ENCODE results near the gene CDKAL1. TPM values are rescaled to one million over a fixed set of nuclear protein-coding genes. Genes with fewer than 3 reads are reported as not detected.
A peak's percentile ranks its signal among the peaks of the same experiment; 100 is the strongest.

Gene CDKAL1
- total RNA-seq, 1 donor, result 20.0 TPM

DNA sequence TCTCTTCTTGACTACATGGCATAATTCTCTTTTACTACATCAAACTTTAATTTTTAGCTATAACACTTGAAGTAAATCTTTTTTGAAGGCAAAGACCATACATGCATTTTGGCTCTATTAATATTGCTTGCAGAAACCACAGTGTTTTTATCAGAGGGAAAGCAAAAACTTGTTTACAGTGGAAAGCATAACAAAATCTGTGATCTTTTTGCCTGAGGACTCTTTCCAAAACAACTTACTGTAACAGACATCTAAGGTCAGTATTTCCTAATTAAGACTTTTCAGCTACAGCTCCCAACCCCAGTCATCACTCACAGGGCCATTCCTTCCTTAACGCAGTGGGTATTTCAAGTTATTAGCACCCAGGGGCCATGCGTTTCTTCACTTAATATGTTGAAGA lies 274.7 kb downstream of the CDKAL1 start:
- DNase-seq (ENCODE audit: low read depth), result no peak
- no peak overlapping the region for H3K4me3 ChIP-seq (ENCODE audit: low read depth, low read length)
- TF ChIP-seq, protein P1, sequence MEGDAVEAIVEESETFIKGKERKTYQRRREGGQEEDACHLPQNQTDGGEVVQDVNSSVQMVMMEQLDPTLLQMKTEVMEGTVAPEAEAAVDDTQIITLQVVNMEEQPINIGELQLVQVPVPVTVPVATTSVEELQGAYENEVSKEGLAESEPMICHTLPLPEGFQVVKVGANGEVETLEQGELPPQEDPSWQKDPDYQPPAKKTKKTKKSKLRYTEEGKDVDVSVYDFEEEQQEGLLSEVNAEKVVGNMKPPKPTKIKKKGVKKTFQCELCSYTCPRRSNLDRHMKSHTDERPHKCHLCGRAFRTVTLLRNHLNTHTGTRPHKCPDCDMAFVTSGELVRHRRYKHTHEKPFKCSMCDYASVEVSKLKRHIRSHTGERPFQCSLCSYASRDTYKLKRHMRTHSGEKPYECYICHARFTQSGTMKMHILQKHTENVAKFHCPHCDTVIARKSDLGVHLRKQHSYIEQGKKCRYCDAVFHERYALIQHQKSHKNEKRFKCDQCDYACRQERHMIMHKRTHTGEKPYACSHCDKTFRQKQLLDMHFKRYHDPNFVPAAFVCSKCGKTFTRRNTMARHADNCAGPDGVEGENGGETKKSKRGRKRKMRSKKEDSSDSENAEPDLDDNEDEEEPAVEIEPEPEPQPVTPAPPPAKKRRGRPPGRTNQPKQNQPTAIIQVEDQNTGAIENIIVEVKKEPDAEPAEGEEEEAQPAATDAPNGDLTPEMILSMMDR (IDR thresholded peaks at IDR 0.05; ENCODE audit: insufficient read depth, low read length), result no peak

- no peak overlapping the region for H3K4me3 ChIP-seq (ENCODE audit: low read depth, low read length)
- no peak for DNase-seq (ENCODE audit: low read depth)
- TF ChIP-seq, protein P1 (IDR thresholded peaks at IDR 0.05; ENCODE audit: insufficient read depth, low read length), result no peak
Measured at GRCh38 chr6:20810727-20811108, 276.5 kb downstream of the CDKAL1 start.

DNA sequence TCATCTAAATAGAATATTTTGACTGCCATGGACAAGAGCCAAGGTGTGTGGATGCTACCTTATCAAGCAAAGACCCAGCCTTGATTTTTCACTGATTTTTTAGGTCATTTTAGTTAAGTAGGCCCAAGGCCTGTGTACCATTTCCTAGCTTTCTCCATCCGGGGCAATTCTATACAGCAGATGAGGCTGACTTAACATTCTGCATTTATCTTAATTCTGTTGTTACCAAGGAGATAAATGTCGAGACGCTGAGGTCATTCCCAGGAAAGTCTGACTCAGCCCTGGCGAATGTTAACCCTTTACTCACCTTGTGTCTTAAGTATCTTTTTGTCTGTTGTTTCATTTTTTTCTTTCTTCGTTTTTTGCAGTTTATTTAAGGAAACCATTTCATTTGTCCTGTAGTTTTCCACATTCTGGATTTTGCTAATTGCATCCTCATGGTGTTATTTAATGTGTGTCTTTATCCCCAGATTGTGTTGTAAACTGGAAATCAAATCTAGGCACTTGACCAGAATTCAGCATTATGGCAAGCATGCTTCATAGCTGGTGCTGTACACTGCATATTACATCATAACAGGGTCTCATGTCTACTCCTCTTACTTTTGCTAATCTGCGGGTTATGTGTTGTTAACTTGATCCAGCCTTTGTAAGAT lies 277.0 kb downstream of the CDKAL1 start:
- peak; percentile 99 for DNase-seq (ENCODE audit: low read depth)
- TF ChIP-seq, protein P1 (IDR thresholded peaks at IDR 0.05; ENCODE audit: insufficient read depth, low read length), result no peak
- no peak overlapping the region for H3K4me3 ChIP-seq (ENCODE audit: low read depth, low read length)

DNA sequence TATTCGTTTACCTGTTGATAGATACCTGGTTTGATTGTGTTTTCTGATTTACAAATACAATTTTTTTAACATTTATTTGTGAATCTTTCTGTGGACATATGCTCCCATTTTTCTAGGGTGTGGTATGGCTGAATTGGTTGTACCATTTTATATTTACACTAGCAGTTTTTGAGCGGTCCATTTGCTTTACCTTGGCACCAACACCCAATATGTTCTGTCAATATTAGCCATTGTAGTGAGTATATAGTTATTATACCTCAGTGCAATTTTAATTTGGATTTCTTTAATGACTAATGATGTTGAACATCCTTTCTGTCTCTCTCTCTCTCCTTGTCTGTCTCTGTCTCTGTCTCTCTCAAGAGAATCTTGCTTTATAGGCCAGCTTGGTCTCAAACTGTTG lies 278.5 kb downstream of the CDKAL1 start:
- no peak overlapping the region for H3K4me3 ChIP-seq (ENCODE audit: low read depth, low read length)
- TF ChIP-seq, protein P1 (IDR thresholded peaks at IDR 0.05; ENCODE audit: insufficient read depth, low read length), result no peak
- DNase-seq (ENCODE audit: low read depth), result no peak

DNA sequence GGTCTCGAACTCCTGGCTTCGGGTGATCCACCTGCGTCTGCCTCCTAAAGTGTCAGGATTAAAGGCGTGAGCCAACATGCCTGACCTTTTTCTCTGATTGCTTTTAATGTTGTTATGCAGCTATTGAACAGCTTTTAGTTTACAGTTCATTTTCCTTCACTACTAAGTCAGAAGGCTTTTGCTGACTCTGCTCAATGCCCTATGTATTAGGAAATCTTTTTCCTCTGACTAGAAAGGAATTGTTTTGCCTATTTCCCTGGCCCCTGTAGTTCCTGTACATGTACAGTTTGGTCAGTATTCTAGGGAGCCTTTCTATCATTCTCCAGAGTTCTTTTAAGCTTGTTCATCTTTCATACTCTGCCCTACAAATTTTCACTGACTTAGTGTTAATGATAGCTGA lies 280.2 kb downstream of the CDKAL1 start:
- TF ChIP-seq, protein P1 (IDR thresholded peaks at IDR 0.05; ENCODE audit: insufficient read depth, low read length), result no peak
- no peak overlapping the region for H3K4me3 ChIP-seq (ENCODE audit: low read depth, low read length)
- DNase-seq (ENCODE audit: low read depth), result no peak

DNA sequence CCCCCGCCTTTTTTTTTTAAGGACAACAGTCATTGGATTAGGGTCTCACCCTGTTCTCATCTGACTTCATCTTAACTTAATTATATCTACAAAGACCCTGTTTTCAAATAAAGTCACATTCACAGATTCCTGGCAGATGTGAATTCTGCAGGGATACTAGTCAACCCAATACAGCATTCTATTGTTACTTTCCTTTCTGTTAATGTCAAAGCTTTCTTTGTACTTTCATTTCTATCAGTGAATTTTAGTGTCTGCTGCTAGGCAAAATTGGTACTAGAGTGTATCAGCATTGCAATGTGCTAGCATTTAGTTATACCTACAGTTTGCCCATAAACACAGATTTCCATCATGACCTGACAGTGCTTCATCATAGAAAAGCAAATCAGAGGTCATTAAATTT lies 281.9 kb downstream of the CDKAL1 start:
- TF ChIP-seq, protein P1 (IDR thresholded peaks at IDR 0.05; ENCODE audit: insufficient read depth, low read length), result no peak
- no peak overlapping the region for H3K4me3 ChIP-seq (ENCODE audit: low read depth, low read length)
- DNase-seq (ENCODE audit: low read depth), result no peak

DNA sequence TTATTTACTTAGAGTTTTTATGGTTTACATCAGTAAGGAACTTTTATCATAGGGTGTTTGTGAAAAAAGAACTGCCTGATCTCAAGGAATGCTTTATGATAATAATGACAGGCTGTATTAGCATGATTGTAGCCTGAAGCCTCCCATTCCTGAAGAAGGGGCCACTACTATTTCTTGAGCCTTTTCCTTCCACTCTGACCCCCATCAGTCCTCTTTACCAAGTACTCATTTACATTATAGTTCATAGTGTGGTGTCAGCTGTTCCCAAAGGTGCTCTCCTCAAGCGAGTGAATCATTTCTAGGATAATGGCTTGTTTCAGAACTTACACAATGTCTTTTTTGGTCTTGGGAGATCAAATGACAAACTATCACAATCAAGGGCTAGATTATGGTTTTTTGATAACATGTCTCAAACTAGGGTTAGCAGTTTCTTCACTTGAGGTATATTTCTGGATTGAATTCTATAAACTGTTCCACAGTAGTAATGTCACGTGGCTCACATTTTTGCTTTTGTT lies 283.6 kb downstream of the CDKAL1 start:
- H3K4me3 ChIP-seq (ENCODE audit: low read depth, low read length), result no peak overlapping the region
- TF ChIP-seq, protein P1 (IDR thresholded peaks at IDR 0.05; ENCODE audit: insufficient read depth, low read length), result no peak
- peak; percentile 16 for DNase-seq (ENCODE audit: low read depth)
